Measurements from ENCODE around the gene PCDH17.

Gene PCDH17

DNA sequence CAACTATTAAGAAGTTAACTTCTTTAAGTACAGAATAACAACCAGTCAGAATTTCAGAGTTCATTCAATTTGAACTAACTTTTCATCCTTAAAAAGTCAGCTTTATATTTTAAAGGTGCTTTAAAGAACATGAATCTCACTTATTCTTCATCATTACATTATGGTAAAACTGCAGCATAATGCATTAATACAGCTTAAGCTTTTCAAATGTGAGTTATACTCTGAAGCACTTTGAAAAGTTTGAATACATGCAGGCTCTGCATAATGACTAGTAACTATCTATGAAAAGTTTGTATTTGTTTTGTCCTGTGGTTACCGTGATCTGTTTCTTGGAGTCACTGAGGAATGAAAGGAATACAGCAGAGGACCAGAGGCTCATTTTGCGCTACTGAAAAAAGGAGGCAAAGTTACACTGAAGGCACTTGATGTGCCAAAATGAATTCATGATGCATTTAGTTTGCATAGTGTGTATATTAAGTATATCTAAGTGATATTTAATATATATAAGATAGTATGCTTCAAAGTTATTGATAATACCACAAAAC lies 4.1 kb downstream of the PCDH17 start:
- DNase-seq = no peak

DNA sequence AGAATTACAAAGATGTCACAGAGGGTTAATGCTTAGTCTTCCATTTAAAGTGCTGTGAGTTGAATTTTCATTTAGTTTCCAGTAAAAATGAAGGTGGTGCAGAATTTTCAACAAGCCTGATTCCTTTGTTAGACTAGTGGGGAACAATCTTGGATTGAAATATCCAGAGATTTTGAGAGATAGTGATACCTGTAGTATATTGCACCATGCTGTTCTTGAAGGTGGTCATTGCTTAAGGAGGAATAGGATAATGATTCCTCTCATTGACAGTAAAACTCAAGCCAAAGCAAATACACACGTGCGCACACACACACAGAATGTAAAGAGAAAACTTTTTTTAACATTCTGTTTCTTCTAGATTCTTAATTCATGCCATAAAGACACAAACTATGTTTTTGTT lies 5.3 kb downstream of the PCDH17 start:
- no peak for DNase-seq

DNA sequence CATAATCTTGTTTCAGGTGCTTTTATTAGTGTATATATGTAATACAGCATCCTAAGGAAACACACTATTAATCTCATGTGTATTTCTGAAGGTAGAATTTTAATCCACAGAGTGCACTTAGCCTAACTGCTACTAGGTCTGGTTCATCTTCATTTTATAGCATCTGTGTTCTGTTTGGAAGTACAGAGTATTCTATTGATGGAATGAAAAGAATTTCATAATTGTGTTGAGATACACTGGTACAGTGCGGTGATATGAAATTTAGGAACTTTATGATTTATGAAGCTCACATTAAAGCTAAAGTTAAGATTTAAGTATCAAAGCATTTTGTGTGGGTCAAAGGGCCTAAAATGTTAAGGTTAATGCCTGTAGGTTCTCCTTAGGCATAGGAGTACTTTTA lies 6.0 kb downstream of the PCDH17 start:
- DNase-seq = no peak

DNA sequence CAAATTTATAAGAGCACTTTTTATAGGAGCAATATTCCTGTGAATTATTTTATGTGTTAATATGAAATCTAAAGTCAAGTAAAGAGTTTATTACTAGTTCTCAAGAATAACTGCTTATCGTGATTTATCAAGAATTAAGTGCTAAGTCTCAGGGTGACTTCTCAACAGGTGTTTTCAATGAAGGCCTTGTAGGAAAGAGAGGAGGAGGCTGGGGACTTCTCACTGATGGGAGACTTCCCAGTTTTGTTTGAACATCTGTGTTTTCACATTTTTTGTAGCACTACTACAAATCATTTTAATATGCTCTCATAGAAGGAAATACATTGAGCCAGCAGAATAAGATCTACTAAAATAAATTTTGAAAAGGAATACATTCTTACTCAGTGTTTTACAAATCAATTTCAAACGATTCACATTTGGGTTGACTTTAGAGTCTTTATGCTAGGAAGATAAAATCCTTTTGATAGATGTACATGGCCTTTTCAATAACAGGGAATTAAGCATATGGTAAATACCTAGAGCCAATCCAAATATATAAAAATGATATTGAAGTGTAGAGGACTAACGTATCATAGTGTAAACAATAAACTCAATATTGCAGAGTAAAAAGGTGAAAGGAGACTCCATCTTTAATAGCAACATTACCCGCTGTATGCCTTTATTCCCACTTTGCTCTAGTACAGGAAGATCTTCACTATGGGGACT lies 6.8 kb downstream of the PCDH17 start:
- no peak for DNase-seq

DNA sequence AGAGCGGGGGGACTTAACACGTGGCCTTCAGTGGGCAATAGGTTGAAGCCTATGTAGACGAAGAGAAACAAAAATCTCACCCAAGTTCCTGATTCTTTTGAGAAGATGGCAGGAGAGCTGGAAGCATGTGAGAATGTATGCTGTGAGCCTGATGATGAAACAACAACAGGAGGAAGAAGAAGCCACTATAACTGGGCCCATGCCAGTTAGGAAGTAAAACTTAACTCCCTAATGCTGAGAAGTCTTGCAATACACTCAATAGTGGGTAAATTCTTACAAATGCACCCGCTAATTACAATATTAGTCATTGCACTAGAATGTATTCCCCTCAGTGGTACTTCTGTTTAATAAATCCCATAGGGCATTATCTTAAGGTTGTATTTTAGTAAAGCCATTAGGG lies 9.1 kb downstream of the PCDH17 start:
- DNase-seq = no peak

DNA sequence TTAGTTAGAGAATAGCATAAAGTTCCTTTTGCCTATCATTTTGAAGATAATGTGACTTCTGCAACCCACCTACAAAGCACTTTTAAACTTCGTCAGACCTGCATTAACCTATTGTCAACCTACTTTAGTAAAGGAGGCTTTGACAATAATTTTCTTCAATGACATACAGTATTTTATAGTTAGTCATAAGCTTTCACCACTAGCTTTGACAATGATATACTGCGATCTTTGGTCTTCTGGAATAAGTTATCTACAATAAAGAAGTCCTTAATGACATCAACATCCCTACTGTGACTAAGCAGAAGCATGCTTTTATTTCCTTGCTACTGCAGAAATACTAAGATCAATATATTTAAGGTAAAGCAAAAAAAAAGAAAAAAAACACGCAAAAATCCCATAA lies 9.5 kb downstream of the PCDH17 start:
- DNase-seq = no peak

DNA sequence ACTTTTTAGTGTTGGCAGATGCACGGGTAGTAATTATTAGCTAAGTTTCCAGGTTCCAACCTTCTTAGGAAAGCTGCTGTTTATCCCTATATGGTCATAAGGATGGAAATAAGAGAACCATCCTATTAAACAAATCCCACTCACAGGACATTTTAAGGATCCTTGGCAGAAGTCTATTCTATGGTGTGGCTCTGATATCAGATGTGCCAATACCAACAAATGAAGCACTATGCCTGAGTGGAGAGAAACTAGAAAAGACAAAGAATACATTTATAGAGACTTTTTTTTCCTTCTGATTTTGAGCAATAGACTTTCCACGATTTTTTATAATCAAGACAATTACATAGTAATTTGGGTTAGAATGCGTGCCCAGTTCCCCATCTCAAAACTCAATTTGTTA lies 12.6 kb downstream of the PCDH17 start:
- DNase-seq = no peak

DNA sequence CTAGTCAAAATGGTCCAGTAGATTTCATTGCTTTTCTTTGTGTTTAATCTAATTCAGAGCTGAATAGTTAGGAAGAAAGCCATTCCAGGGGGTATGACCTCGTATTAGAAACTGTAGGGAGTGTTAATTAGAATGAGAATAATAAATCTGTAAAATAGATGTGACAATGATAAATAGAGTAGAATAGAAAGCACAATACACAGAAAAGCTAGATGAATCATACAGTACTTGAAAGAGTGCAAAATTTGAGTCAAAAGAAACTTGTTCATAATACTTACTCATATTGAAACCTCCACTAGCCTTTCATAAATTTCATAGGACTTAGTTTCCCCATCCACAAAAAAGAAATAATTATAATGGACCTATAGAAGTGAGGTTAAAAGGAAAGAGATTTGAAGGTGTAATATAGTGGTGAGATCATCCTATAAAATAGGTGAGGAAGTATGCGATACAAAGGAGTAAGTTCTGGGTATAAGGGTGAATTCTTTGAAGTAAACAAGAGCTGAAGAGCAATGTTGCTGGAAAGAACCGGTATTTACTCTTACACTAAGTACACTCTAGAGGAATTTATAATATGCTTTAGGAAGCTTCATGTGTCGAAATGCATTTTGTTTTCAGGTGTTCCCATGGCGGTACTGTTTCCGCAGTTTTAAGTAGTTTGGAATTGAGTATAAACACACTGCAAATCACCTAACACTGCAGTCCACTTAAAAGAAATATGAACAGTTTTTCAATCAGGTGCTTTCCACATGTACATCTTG lies 21.9 kb downstream of the PCDH17 start:
- DNase-seq = no peak

DNA sequence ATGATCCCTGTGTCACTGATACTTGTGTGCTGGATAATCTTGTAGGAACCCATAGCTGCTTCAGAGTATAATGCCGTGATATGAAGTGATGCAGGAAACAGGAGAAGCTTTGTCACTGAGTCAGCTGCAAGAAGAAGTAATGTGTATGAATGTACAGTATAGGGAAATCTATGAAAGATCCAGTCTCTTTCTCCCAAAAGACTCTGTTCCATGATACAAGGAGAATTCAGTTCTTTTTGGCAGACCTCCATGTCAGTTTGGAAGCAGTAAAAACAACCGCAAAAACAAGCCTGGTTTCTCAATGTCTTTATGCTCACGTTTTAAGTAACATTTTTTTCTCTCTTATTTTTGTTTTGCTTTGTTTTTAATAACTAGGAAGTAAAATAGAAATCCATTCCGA lies 33.9 kb downstream of the PCDH17 start:
- DNase-seq = no peak

DNA sequence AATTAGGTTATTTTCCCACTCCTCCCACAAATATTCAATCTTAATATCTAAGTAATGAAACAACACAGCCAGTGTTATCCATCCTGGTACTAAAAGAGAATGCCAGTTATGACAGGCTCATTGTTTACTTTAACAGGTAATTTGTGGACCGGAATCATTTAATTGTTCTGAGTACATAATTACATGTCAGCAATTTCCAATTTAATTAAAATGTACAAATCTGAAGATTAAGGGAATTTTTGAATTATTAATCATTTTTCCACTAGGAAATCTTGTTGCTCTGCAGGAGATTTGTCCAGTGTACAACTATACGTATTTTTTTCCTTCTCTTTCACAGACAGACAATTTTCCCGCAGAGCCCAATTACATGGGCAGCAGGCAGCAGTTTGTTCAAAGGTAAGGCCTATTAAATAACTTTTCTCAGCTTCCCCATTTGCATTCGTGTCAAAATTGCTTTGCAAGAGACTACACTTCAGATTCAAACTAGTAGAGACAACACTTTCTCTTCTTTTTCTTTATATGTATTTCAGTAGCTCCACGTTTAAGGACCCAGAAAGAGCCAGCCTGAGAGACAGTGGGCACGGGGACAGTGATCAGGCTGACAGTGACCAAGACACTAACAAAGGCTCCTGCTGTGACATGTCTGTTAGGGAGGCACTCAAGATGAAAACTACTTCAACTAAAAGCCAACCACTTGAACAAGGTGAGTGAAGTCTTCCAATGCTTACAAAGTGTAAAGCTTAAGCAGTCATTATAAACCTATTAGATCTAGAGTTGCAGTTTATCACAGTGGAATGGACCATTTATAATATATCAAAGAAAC lies 34.8 kb downstream of the PCDH17 start:
- no peak for DNase-seq

DNA sequence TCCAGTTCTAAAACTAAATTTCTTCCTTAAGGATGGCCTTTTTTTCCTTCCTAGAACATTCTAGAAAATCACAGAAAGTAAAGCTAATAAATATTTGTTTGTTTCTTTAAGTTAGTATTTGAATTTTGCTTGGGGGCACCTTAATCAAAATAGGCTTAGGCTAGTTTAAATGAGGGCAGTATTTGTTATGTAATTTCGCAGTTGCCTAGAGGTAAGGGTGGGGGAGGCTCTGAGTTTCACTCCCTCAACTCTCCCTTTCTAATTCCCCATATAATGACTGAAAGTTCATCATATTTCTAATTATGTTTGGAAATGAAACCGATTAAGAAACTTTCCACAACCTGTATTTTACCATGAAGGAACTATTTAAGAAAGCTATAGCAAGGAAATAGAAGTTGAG lies 40.6 kb downstream of the PCDH17 start:
- no peak for DNase-seq

DNA sequence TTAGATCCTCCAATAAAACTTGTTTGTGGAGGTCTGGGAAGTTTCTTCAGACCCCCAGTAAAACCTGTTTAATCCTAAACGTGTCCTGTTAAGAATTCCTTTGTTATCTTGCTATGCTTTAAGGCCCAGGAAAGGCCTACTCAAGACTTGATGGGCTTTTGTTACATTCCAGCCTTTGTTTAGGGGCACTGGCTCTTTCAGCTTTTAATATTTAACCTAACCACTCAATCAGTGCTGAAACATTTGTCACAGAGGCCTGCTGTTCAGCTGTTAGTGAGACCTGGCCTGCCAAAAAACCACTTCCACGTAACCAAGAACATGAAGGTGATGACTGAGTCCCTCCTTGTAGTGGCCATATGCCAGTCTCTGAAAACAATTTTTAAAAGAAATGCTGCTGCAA lies 41.7 kb downstream of the PCDH17 start:
- DNase-seq = no peak

DNA sequence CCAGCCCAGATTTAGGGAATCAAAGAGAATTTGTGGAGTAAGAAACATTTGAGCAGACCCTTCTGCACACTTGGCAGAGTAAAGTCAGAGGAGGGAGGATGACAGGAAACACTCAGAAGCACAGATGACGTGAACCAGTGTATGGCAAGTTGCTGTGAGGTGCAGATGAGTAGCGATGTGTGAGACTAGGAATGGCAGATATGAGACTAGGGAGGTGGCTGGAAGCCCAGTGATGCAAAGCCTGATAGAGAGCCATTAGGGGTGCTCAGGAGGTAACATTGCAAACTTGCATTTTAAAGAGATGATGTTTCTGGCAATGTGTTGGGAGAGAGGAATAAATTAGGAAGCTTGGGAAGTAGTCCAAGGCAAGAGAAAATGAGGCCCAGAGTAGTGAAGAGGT lies 44.0 kb downstream of the PCDH17 start:
- no peak for DNase-seq

DNA sequence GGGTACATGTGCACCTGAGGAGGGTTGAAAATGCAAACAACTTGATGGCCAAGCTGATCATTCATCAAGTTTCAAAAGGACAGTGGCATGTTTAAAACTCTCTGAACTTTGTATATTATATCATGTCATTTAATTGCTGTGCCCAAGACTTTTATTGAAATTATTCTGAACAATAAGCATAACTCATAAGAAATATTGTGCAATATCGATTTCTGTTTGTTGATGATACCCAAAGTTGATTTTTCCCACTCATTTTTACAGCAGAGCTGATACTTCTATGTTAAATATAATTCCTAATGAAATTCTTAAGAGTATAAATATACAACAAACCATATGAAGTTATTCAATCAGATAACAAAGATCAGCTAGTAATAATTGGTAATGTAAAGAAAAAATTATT lies 49.1 kb downstream of the PCDH17 start:
- no peak for DNase-seq

DNA sequence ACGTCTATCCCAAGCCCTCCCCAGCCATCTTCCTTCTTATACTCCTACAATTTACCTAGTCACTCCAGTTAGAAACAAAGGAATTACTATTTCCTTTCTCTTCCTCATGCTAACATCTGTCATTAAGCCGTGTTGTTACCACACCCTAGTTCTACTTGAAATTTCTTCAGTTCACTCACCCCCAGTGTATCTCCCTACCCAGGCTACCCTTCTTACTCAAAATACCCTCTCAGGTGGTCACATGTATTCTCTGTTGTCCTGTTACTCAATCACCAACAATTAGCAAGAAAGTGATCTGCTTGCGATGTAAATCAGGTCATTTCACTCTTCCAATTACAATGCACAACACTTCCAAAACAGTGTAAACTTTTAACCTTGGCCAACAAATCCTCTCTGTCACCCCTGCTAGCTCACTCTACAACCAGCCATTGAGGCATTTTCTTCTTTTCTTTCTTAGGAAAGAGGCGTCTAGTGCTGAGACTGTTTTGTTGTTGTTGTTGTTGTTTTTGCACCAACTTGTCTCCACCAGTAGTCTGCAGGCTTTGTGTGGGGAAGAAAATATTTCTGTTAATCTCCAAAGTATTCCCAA lies 50.7 kb downstream of the PCDH17 start:
- no peak for DNase-seq

DNA sequence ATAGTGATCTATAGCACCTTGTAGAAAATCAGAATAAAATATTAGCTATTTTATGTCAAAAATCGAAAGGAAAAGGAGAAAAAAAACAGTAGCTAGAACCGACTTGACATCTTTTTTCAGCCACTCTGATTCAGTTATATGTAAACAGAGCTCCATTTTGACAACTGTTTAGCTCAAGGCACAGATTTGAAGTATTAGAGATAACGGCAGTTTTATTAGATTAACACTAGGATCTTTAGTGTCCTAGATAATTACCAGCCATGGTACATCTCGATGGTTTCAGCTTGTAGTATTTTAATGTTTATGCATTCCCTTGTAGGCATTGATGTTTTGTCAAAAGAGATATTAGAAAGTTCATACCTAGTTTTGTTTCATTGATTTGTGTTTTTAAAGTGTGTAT lies 67.3 kb downstream of the PCDH17 start:
- no peak for DNase-seq

DNA sequence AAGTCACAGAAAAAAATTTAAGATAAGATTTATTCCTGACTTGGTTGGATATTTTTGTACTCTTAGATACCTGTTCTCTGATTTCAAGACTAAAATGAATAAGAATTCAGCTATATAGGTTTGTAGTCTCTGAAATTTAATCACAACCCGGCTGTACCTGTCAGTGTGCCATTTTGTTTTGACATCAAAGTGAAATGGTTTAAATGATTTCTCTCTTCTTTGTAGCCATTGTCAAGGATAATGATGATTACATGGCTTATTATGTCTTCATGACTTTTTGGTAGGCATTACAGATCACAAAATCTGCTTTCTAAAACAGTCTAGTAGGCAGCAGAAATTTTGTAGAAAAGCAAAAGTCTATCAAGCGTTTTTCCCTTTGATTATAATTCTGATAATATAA lies 72.5 kb downstream of the PCDH17 start:
- DNase-seq = no peak

DNA sequence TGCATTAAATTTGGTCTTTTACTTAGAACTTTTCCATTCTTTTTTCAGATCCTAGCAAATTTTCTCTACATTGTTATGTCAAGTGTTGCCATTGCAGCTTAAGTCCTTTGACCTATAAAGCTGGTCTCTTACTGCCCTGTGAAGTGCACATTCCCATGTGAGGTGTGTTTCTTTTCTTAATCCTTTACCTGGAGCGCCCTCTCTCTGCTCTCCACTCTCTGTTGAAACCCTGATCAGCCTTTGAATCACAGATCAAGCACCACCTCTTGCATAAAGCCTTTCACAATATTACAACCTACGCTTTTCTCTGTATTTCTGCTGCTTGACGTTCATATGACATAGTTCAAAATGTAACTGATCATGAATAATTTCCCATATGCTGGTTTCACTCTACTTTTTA lies 84.8 kb downstream of the PCDH17 start:
- DNase-seq = no peak

DNA sequence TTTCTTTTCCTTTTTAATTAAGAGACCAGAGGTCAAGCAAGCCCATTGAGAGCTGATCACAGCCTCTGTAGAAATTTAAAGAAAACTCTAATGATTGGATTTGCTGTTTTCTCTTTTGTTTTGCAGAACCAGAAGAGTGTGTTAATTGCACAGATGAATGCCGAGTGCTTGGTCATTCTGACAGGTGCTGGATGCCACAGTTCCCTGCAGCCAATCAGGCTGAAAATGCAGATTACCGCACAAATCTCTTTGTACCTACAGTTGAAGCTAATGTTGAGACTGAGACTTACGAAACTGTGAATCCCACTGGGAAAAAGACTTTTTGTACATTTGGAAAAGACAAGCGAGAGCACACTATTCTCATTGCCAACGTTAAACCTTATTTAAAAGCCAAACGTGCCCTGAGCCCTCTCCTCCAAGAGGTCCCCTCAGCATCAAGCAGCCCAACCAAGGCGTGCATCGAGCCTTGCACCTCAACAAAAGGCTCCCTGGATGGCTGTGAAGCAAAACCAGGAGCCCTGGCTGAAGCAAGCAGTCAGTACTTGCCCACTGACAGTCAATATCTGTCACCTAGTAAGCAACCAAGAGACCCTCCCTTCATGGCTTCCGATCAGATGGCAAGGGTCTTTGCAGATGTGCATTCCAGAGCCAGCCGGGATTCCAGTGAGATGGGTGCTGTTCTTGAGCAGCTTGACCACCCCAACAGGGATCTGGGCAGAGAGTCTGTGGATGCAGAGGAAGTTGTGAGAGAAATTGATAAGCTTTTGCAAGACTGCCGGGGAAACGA lies 93.1 kb downstream of the PCDH17 start:
- DNase-seq = no peak

DNA sequence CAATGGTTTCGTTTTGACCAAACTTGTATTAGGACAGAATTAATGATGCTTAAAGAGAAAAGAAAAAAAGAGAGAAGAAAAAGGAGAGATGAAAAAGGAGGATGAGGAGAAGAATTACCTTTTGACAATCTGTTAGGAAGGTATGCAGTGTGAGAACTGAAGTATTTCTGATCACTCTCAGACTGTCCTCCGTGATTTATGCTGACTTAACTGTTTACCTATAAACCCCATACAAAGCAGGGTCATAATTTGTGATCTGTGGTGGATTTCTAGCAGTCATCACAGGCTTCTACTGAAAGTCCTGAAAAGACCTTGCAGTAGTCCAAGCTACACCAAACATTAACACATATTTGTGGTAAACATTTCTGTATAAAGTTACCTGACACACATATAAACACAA lies 93.9 kb downstream of the PCDH17 start:
- DNase-seq = no peak

DNA sequence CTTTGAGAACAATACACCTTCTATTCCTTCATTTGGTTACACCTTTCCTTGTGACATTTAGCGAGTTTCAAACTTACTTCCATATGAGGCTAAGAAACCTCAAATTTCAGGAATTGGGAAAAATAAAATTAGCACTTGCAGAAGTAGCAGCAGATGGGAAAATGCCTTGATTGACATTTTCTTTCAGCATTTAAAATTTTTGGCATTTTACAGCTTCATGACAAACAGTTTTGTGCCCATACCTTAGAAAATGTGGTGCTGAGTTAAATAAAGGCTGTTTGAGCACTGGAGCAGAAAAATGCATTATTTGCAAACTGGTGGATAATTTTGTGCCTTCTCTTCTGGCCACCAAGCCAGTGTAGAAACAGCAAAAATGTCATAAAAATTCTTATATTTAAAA lies 95.4 kb downstream of the PCDH17 start:
- no peak for DNase-seq

DNA sequence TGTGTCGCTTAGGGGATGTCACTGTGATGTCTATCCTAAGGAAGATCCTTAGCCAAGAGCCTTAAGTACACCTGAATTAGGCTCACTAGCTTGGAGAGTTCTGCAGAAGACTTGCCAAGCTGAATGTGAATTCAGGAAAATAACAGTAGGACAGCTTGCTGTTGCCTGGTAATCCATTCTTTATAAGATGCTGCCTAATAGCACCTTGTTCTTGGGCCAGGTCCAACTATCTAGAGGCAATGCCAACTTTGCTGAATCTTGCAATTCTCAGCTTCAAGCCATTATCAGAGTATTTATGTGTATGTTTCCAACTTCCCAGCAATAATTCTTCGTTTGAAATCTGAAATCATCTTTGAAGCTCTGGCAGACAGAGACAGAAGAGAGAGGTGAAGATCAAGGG lies 102.8 kb downstream of the PCDH17 start:
- DNase-seq = no peak

Data from RPMI8226 (cell line).